Measurements from ENCODE around the gene NECAP2.
"Not testable (repeated sequence)": the region's sequence is repeated elsewhere in the genome, so short reads cannot be mapped to it uniquely, and the experiment has no call there.

DNA sequence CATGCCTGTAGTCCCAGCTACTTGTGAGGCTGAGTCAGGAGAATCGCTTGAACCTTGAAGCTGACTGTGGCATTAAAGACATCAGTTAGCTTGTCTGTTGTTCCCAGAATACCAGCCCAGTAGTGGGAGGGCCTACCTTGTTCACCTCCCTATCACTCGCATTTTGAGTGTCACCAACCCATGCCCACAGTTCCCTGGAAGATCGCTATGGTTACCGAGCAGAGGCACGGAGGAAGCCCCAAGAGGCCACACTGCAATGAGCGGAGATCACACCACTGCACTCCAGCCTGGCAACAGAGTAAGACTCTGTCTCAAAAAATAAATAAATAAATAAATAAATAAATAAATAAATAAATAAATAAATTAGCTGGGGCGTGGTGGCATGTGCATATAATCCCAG lies 52.4 kb downstream of the NECAP2 start:
- TF ChIP-seq, protein P1, sequence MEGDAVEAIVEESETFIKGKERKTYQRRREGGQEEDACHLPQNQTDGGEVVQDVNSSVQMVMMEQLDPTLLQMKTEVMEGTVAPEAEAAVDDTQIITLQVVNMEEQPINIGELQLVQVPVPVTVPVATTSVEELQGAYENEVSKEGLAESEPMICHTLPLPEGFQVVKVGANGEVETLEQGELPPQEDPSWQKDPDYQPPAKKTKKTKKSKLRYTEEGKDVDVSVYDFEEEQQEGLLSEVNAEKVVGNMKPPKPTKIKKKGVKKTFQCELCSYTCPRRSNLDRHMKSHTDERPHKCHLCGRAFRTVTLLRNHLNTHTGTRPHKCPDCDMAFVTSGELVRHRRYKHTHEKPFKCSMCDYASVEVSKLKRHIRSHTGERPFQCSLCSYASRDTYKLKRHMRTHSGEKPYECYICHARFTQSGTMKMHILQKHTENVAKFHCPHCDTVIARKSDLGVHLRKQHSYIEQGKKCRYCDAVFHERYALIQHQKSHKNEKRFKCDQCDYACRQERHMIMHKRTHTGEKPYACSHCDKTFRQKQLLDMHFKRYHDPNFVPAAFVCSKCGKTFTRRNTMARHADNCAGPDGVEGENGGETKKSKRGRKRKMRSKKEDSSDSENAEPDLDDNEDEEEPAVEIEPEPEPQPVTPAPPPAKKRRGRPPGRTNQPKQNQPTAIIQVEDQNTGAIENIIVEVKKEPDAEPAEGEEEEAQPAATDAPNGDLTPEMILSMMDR (IDR thresholded peaks at IDR 0.05) = not testable (repeated sequence)
- TF ChIP-seq FOSL2 (IDR thresholded peaks at IDR 0.05; ENCODE audit: borderline replicate concordance, low read depth); CHD2 (IDR thresholded peaks at IDR 0.05; ENCODE audit: low read length, partially characterized antibody); JUND (IDR thresholded peaks at IDR 0.05); RAD21 (IDR thresholded peaks at IDR 0.05; ENCODE audit: low read length); MXI1 (IDR thresholded peaks at IDR 0.05; ENCODE audit: low read depth, low read length); ELF1 (IDR thresholded peaks at IDR 0.05); TCF12 (IDR thresholded peaks at IDR 0.05); EP300 (IDR thresholded peaks at IDR 0.05; ENCODE audit: borderline replicate concordance in 1 of 2, low read depth in 1 of 2, low read length in 1 of 2); POLR2AphosphoS5 (IDR thresholded peaks at IDR 0.05; ENCODE audit: low read depth, low read length): not testable (repeated sequence)
- TF ChIP-seq, protein P2, sequence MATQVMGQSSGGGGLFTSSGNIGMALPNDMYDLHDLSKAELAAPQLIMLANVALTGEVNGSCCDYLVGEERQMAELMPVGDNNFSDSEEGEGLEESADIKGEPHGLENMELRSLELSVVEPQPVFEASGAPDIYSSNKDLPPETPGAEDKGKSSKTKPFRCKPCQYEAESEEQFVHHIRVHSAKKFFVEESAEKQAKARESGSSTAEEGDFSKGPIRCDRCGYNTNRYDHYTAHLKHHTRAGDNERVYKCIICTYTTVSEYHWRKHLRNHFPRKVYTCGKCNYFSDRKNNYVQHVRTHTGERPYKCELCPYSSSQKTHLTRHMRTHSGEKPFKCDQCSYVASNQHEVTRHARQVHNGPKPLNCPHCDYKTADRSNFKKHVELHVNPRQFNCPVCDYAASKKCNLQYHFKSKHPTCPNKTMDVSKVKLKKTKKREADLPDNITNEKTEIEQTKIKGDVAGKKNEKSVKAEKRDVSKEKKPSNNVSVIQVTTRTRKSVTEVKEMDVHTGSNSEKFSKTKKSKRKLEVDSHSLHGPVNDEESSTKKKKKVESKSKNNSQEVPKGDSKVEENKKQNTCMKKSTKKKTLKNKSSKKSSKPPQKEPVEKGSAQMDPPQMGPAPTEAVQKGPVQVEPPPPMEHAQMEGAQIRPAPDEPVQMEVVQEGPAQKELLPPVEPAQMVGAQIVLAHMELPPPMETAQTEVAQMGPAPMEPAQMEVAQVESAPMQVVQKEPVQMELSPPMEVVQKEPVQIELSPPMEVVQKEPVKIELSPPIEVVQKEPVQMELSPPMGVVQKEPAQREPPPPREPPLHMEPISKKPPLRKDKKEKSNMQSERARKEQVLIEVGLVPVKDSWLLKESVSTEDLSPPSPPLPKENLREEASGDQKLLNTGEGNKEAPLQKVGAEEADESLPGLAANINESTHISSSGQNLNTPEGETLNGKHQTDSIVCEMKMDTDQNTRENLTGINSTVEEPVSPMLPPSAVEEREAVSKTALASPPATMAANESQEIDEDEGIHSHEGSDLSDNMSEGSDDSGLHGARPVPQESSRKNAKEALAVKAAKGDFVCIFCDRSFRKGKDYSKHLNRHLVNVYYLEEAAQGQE (IDR thresholded peaks at IDR 0.05; ENCODE audit: low read depth, low read length) = not testable (repeated sequence)

Measured in SK-N-SH (cell line).